Measurements from ENCODE around the gene PPP1R16B.

The PPP1R16B gene

DNA sequence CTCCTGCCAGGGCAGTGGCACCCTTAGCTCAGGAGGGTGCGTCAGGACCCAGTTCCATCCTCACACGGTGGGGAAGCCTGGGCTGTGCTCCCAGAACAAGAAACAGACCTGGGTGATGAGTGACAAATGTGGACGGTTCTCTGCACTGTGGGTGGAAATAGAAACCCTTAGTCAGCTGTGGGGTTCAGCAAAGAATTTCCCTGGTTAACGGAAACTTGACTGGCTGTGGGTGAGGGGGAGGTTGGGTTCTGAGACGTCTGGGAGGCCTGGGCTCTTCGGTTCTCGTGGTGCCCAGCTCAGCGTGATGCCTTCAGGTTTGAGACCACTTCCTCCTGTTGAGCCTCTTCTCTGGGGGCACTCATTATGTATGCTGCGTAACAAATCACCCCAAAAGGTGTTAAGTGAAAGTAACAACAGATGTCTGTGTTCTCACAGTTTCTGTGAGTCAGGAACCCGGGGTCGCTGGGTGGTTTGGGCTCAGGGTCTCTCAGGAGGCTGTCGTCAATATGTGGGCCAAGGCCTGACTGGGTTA, 67.6 kb downstream of the PPP1R16B start:
- in situ Hi-C loops (cut with HindIII; ENCODE audit: low sequenced_read_pairs), result no loop called here

DNA sequence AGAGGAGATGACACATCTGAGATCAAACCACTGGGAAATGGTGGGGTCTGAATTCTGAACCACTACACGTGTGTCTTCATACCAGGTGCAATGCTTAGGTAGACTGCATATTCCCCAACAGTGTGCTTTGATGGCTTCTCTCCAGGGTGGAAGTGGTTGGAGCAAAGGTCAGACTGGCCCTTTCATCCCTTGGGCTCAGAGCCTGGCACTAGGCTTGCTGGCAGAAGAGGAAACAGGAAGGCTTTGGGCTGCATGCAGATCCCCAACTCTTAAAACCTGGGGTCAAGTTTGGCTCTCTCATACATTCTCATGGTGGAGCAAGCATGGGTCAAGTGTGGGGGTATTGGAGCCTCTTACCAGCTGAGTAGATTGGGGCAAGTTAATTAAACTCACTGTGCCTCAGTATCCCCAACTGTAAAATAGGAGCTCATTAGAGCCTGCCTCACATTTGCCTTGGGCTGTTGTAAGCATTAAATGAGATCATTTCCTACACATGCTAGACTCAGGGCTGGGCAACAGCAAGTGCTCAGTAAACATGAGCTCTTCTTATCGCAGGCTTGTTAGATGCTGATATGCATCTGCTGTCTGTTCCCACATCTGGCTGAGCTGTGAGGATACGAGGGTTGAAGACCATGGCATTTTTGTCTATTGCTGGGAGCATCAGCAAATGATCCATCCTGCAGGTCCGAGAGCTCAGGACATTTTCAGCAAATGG, 69.1 kb downstream of the PPP1R16B start:
- in situ Hi-C loops (cut with HindIII; ENCODE audit: low sequenced_read_pairs), result no loop called here

DNA sequence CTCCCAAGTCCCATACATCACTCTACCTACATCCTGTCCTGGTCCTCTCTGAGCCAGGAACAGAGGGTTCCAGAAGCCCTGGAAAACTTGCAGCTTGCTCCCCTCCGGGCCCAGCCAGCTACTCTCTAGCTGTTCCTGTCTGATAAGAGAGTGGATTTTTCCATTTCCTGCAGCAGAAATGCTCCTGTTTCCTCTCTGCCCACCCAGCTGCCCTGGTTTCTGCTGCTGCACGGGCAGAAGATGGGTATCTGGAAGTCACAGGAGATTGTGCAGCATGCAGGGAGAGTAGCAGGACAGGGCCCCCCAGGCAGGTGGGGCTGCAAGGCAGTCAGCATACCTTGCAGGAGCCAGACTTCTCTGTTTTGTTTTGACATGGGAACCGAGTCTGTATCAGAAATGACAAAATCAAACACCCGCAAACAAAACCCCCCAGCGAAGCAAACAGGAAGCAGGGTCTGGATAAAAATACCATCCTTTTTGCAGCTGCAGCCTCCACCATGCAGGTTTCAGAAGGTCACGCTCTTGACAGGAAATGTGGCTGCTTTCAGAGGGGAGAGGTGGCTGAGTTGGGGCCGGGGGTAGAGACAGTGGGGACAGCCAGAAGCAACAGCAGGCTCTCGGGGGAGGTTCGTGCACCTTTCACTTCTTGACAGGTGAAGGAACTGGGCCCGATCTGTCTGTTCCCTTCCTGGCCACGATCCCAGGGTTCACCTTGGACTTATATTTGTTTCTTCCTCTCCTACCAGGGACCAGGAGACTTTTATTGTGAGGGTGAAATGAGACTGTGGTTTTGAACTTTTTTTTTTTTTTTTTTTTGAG, 69.9 kb downstream of the PPP1R16B start:
- in situ Hi-C loops (cut with HindIII; ENCODE audit: low sequenced_read_pairs), result no loop called here

DNA sequence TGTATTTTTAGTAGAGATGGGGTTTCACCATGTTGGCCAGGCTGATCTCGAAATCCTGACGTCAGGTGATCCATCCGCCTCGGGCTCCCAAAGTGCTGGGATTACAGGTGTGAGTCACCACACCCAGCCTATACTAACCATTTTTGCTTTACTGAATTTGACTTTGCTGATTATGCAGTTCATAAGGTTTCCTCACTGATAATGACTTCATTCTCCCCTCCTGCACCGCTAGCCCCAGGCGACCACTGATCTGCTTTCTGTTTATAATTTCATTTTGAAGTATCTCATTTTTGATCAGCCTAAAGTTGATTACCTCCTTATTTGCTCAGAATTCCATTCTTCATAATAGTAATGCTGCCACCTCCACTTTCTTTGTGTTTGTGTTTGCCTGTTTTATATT, 72.0 kb downstream of the PPP1R16B start:
- in situ Hi-C loops (cut with HindIII; ENCODE audit: low sequenced_read_pairs), result no loop called here

DNA sequence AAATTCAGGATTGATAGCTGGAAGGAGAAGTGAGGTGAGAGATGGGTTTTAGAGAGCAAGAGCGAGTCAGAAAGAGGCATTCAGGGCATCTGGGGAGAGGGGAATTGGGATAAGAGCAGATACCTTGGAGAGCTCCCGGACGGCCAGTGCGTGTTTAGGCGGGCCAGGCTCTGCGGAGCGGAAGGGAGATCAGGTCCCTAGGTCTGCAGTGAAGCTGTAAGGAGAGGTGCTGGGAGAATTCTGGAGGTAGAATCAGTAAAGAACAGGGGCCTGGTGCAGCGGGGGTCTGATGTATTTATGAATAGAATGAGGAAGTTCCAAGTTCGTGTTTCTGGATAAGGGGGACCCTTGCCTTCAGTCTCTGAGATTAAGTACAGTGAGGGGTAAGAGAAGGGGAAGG, 73.4 kb downstream of the PPP1R16B start:
- in situ Hi-C loops (cut with HindIII; ENCODE audit: low sequenced_read_pairs), result no loop called here

DNA sequence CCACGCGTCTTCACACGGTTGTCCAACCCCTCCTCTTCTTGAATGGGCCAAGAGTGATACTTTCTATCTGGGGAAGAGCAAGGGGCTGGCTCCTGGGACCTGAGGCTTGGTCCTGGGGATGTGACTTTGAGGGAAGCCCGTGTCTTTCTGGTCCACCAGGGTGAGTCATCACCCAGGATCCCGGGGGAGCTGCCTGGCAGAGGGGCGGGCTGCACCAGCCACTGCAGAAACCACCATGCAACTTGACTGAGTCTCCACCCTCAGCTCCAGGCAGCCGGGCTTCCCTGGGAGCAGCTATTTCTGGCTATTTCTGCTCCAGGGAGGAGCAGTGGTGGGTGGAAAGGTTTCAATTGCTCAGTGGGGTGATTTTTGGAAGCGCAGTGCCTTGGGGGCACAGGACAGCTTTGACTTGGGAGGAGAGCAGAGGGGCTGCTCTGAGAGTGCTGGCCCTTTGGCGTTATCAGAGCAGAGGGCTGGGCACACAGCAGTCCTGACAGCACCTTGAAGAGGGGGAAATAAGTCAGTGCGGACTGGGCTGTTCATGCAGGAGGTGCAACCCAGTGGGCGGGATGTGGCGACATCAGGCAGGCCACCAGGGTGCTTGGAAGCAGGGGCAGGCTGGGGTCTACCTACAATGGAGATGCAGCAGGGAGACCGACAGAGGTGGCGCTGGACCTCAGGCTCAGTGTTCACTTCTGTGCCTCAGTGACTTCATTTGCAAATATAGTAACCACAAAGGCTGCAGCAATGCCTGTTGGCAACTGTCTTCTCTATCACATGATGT, 75.6 kb downstream of the PPP1R16B start:
- in situ Hi-C loops (cut with HindIII; ENCODE audit: low sequenced_read_pairs), result no loop called here

DNA sequence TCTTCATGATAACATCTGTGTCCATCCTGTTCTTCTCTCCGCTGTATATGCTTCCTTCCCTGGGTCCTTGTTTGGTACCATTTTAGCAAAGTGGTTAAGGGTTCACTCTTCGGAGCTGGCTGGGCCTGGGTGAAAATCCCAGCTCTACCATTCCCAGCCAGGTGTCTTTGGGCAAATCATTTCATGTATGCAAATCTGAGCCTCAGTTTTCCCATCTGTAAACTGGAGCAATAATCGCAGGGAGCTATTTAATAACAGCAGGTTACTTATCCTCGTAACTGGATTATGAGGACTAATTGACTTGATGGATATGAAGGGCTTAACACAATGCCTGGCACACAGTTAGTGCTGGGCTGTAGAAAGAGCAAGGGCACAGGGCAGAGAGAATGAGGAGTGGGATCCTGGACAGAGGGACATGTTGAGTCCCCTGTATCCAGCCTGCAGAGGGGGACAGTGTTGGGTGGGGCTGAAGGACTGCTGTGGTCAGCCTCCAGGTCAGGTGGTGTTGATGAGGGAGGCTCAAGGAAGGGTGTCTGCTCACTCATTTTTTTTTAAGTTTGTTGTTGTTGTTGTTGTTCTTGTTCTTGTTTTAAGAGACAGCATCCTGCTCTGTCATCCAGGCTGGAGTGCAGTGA, 76.4 kb downstream of the PPP1R16B start:
- in situ Hi-C loops (cut with HindIII; ENCODE audit: low sequenced_read_pairs), result no loop called here

DNA sequence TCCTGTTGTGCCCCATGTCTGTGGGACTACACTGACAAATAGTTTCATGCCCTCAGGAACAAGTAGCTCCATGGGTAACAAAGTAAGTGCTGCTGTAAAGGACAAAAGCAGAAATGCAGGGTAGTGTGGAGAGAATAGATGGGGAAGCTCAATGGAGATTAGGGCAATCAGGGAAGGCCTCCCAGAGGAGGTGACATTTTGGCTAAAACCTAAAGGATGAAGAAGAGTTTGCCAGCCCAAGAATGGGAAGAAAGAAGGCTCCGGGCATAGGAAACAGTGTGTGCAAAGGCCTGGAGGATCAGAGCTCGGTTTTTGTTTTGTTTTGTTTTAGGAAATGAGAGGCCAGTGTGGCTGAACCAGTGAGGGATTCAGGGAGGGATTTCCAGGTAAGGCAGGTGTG, 77.1 kb downstream of the PPP1R16B start:
- in situ Hi-C loops (cut with HindIII; ENCODE audit: low sequenced_read_pairs), result no loop called here

DNA sequence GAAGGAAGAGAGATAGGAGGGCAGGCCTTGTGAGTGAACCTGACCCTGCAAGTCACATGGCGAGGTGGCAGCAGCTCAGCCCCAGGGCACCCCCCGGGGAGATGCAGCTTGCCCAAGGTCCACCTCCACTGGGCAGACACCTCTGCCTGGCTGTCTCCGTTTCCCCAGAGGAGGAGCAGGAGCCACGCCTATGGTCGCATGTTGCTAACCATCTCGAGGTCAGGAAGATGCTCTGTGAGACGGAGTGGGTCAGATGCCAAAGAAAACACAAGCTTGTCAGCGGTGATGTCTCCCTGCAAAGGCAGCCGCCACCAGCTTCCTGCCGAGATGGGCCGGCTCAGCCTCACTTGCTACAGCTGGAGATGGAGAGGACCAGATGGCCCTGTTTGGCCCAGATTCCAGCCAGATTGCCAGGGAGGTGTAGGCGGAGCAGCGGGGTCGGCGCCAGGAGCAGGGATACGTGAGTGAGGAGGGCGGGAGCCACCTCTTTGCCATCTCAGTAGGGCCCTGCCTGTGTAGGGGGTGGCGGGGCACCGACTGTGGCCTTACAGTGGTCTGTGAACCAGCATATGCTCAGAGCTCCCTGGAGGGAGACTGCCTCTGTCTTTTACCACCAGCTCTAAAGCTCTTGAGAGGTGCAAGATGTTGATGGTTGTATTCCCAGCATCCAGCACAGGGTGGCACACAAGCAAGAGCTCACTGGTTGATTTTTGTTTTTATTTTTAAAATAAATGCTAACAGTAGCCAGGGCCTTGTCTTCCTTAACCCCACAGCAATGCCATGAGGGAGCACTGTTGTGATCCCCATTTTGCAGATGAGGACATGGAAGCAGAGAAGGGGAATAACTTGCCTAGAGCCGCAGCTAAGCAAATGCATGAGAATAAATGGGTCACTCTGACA, 77.8 kb downstream of the PPP1R16B start:
- in situ Hi-C loops (cut with HindIII; ENCODE audit: low sequenced_read_pairs), result no loop called here

DNA sequence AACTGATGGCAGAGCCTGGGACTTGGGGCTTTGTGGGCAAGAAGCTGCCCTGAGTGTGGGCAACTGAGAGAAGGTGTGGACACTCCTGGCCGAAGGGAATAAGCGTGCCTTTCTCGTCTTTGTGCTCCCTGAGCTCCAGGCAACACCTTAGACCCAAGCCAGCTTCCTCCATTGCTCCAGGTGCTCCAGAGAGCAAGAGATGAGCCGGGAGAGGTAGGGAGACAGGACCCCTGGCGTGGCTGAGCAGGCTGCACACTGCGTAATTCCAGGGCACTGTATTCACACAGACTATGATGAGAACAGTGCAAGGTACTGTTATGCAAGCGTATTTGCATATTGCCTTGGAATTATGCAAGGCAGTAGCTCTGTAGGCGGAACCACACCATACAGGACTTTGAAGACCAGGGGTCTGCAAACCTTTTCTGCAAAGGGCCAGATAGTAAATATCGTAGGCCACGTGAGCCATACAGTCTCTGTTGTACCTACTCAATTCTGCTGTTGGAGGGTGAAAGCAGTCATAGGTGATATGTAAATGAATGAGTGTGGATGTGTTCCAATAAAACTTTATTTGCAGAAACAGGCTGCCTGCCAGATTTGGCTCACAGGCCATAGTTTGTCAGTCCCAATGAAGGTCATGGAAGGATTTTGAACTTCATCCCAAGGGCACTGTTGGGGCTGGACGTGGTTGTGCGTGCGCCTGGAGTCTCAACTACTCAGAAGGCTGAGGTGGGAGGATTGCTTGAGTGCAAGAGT, 78.7 kb downstream of the PPP1R16B start:
- in situ Hi-C loops (cut with HindIII; ENCODE audit: low sequenced_read_pairs), result no loop called here

DNA sequence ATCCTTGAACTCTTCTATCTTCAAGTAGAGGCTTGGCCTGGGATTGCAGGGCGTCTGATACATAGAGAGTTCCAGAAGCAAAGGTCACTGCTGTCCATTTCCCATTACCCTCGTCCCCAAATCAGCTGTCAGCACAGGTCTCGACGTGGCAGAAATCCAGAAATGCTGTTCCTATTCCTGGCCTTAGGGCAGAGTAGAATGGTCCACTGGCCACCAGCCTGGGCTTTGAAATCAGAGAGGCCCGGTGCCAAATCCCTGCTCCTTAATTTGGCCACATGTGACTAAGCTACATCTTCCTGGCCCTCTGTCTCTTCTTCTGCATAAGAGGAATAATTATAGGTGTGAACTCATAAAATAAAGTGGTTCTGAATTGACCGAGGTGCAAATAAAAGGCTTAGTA, 79.9 kb downstream of the PPP1R16B start:
- in situ Hi-C loops (cut with HindIII; ENCODE audit: low sequenced_read_pairs), result no loop called here

DNA sequence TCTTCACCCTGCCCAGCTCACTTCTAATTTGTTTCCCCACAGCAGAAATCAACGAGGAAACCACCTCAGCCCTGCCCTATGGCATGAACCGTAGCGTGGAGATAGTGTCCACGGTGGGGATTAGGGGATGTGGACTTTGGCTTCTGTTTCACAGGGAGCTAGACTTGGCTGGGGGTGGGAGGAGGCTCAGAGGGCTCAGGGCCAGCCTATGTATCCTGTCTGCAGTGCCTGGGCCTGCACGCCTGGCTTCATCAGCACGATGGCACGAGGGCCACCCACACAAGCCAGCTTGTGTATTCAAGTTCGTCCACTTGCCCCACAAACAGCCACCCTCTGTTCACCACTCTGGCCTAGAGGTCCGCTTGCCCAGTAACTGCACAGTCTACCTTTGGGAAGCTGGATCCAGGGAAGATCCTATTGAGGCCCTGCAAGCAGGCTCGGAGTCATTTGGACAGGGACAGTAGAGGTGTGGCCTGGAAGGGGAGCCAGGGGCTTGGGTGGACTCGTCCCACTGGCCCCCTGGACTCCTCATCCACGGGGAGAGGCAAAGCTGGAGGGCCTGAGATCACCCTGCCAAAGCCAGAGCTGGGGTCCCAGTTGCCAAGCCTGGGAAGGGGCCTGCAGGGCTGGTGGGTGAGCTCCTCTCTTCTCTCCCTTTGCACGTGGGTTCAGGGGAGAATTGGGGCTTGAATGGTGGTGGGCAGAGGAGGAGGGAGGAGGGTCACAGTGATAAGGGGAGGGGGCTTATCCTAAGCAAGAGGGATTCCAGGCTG, 82.7 kb downstream of the PPP1R16B start:
- in situ Hi-C loops (cut with HindIII; ENCODE audit: low sequenced_read_pairs), result no loop called here

DNA sequence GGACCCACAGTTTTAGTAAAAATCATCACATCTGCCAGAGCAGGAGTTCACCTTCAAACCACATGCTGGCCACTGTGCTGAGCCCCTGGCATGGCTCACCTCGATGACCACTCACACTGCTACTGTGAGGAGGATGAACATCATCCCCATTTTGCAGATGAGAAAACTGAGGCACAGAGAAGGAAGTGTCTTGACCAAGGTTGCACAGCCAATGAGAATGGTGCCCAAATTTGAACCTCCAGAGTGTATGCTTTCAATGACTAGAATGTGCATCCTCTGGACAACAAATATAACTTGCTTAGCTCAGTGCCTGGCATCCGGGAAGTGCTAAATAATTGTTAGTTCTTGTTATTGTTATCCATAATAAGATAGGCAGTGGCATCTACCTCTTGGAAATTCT, 83.6 kb downstream of the PPP1R16B start:
- in situ Hi-C loops (cut with HindIII; ENCODE audit: low sequenced_read_pairs), result no loop called here

DNA sequence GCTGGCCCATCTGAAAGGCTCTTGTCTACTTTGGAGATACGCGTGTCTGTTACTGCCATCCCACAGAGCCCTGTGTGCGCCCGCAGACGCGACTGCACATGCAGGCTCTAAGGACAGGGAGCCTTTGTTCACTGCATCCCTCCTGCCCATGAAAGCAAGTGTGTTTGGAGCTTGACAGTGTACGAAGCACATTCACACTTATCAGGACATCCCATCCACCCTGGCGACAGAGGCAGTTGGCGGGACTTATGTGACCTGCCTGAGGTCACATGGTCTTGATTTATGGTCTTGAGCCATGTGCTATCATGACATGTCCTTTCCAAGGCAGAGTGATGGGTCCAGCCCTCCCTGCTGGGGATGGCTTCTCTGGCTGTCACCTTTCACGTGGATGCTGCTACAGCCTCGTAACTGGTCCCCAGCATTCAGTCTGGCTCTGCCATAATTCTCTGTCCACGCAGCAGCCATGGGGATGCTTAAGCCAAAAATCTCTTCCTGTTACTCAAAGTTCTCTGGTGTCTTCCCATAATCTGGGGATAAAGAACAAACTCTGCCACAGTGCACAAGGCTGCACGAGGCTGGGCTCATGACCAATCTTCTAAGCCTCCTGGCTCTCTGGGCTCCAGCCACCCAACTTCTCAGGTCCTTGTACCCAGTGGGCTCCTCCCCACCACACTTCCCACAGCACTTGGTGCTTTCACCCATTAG, 84.4 kb downstream of the PPP1R16B start:
- in situ Hi-C loops (cut with HindIII; ENCODE audit: low sequenced_read_pairs), result no loop called here

DNA sequence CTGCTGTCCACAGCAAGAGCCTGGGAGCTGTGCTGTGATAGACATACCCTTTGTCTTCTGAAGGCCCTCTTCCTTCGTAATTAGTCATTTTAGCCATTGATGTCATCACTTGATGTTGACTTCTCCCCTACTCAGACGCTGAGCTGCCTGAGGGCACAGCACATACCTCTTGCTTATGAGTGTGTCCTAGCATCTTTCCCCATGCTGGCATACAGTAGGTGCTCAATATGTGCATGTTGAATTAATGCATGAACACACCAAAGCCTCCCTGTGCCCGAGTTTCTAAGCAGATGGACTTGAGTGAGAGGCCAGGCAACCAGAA, 85.0 kb downstream of the PPP1R16B start:
- in situ Hi-C loops (cut with HindIII; ENCODE audit: low sequenced_read_pairs), result no loop called here

DNA sequence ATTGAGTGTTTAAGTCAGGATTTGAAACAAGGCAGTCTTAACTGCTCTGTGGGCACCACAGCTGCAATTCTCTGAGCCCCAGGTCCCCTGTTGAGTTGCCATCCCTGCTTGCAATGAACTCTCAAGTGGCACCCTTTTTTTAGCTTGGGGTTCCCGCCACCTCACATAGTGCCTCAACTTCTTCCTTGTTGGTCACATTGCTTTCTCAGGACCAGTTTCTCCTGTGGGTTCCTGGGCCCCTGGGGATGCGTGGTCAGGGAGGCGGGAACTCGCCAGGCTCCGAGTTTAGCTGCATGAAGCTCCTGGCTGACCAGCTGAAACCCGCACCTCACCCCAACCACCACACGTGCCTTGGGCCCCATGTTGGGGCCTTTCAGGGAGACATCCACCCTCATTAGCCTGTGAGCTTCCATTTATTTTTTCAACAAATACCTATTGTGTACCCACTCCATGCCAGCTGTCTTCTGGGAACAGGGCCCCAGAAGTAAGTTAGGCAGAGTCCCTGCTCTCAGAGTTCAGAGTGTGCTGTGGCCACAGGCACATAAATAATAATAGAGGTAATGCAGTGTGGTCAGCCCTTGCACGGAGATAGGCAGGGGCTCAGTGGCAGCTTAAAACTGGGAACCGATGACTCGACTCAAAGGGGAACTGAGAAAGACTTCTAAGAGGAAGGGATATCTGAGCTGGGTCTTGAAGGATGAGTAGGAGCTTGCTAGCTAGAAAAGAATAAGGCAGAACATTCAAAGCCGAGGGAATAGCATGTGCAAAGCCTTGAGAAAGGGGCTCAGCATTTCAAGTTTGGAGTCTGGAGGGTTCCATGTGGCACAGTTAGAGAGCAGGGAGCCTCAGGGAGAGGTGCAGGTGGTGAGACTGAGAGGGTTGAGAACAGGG, 86.8 kb downstream of the PPP1R16B start:
- in situ Hi-C loops (cut with HindIII; ENCODE audit: low sequenced_read_pairs), result no loop called here

DNA sequence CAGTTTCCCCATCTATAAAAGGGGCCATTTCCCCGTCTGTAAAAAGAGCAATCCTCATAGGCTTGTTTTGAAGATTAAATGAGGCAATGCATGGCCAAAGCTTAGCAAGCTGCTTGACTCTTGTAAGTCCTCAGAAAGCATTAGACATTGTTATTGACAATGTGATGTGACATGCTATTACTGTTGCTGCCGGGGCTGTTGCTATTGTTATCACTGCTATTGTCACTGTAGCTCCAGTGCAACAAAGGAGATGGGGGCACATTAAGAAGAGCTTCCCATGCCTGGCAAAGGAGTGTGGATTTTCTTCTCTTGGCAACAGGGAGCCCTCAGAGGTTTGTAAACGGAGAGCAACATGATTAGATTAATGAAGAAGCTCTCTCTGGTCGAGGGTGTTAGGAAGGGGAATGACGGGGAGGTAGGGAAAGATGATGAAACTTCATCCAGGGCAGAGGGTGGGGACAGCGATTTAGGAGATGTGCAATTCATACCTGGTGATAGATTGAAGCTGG, 87.6 kb downstream of the PPP1R16B start:
- in situ Hi-C loops (cut with HindIII; ENCODE audit: low sequenced_read_pairs), result no loop called here
